C1 segment of cervical spinal cord (tissue), 14 donors: ENCODE results near the gene MBNL2.
"Not testable (repeated sequence)": the region's sequence is repeated elsewhere in the genome, so short reads cannot be mapped to it uniquely, and the experiment has no call there.

ENCODE experiments used
- DNase-seq, 14 donors: peaks; one replicate each; lab custom pipeline; 2025; lab: John Stamatoyannopoulos, UW

The MBNL2 gene

GRCh38 chr13:97221989-97222700, at the start of gene MBNL2:
Gene MBNL2, plus strand, starts transcription at chr13:97222333. Its CDS starts 53,903 bp downstream, at chr13:97276236.
- peak; percentile 35 to 99 (median 88) for DNase-seq

- DNase-seq, result no peak
These were observed 47.5 kb upstream of the MBNL2 start for GRCh38 chr13:97174638-97175037.

- DNase-seq, result no peak
These were observed 47.1 kb upstream of the MBNL2 start for GRCh38 chr13:97175041-97175440.

GRCh38 chr13:97179501-97179900, 42.6 kb upstream of the MBNL2 start:
- DNase-seq, result no peak

- no peak for DNase-seq
These were observed 39.8 kb upstream of the MBNL2 start for GRCh38 chr13:97182111-97182890.

- no peak for DNase-seq
These were observed 36.8 kb upstream of the MBNL2 start for GRCh38 chr13:97185291-97185690.

- no peak for DNase-seq
These were observed 36.4 kb upstream of the MBNL2 start for GRCh38 chr13:97185751-97186150.

GRCh38 chr13:97188207-97188606, 33.9 kb upstream of the MBNL2 start:
- peak in 1 of 14 donors; percentile 7 for DNase-seq

- DNase-seq, result peak in 2 of 14 donors; percentile 14 to 87
These were observed 32.2 kb upstream of the MBNL2 start for GRCh38 chr13:97189928-97190327.

GRCh38 chr13:97191142-97191541, 31.0 kb upstream of the MBNL2 start:
- peak in 2 of 14 donors; percentile 8 to 51 for DNase-seq

- DNase-seq, result peak in 5 of 14 donors; percentile 13 to 37 (median 25)
These were observed 30.5 kb upstream of the MBNL2 start for GRCh38 chr13:97191615-97192014.

GRCh38 chr13:97192166-97192565, 30.0 kb upstream of the MBNL2 start:
- DNase-seq, result no peak

GRCh38 chr13:97193577-97193976, 28.6 kb upstream of the MBNL2 start:
- no peak for DNase-seq

- no peak for DNase-seq
These were observed 27.7 kb upstream of the MBNL2 start for GRCh38 chr13:97194479-97194878.

- DNase-seq, result no peak
These were observed 25.8 kb upstream of the MBNL2 start for GRCh38 chr13:97196340-97196739.

- no peak for DNase-seq
These were observed 23.4 kb upstream of the MBNL2 start for GRCh38 chr13:97198753-97199152.

- DNase-seq, result no peak
These were observed 22.7 kb upstream of the MBNL2 start for GRCh38 chr13:97199451-97199850.

GRCh38 chr13:97200081-97200942, 21.8 kb upstream of the MBNL2 start:
- no peak for DNase-seq

- no peak for DNase-seq
These were observed 19.4 kb upstream of the MBNL2 start for GRCh38 chr13:97202761-97203160.

- DNase-seq, result no peak
These were observed 16.7 kb upstream of the MBNL2 start for GRCh38 chr13:97205465-97205864.

- no peak for DNase-seq
These were observed 16.2 kb upstream of the MBNL2 start for GRCh38 chr13:97205982-97206381.

- DNase-seq, result not testable (repeated sequence)
These were observed 14.9 kb upstream of the MBNL2 start for GRCh38 chr13:97207252-97207651.
